Thyroid gland (tissue), 4 donors: ENCODE measurements around the gene CMC2.

Experiments used
- POLR2A ChIP-seq, 2 donors: fragments of 450-650 bp; IDR thresholded peaks; one replicate each; pipeline ENCODE4 v1.6.1; 2017; ENCODE audit warnings: antibody characterized with exemption in 2 of 2, mild to moderate bottlenecking in 2 of 2, moderate library complexity in 1 of 2
- TF ChIP-seq, protein P1 (sequence below), 6 experiments: fragments of 200-600 bp in 3 of 6; fragments of 450-650 bp in 3 of 6; sonication (generic) in 3 of 6; IDR thresholded peaks; one replicate each; pipeline ENCODE4 v1.5.1; 2016 to 2019; ENCODE audit warnings: antibody characterized with exemption in 6 of 6, mild to moderate bottlenecking in 2 of 6, inconsistent platforms in 1 of 6, moderate library complexity in 1 of 6

DNA sequence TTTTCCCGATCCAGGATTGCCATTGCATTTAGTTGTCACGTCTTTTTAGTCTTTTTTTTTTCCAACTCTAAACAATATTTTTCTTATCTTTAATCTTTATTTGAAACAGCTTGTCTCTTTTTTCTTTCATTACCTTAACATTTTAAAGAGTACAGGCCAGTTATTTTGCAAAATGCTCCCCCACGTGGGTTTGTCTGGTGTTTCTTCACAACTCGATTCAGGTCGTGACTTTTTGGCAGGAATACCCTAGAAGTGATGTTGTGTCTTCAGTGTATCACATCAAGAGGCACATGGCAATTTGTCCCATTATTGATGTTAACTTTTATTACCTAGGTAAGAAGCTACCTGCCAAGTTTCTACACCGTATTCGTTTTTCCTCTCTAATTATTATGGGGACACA, 17.9 kb downstream of the CMC2 start:
- TF ChIP-seq POLR2A (IDR thresholded peaks at IDR 0.05): no peak
- TF ChIP-seq, protein P1, sequence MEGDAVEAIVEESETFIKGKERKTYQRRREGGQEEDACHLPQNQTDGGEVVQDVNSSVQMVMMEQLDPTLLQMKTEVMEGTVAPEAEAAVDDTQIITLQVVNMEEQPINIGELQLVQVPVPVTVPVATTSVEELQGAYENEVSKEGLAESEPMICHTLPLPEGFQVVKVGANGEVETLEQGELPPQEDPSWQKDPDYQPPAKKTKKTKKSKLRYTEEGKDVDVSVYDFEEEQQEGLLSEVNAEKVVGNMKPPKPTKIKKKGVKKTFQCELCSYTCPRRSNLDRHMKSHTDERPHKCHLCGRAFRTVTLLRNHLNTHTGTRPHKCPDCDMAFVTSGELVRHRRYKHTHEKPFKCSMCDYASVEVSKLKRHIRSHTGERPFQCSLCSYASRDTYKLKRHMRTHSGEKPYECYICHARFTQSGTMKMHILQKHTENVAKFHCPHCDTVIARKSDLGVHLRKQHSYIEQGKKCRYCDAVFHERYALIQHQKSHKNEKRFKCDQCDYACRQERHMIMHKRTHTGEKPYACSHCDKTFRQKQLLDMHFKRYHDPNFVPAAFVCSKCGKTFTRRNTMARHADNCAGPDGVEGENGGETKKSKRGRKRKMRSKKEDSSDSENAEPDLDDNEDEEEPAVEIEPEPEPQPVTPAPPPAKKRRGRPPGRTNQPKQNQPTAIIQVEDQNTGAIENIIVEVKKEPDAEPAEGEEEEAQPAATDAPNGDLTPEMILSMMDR (IDR thresholded peaks at IDR 0.05): no peak
